Neural progenitor cell (in vitro differentiated cells): ENCODE measurements around the gene ANLN.

Source experiments
- CTCF ChIP-seq: fragments of 200-600 bp; sonication (generic); IDR thresholded peaks from 2 replicates; pipeline ENCODE4 v1.5.1; 2017; ENCODE audit warnings: antibody characterized with exemption, mild to moderate bottlenecking
- EZH2phosphoT487 ChIP-seq: fragments of 200-600 bp; sonication (generic); IDR thresholded peaks from 2 replicates; pipeline ENCODE4 v1.6.1; 2017; ENCODE audit warnings: antibody characterized with exemption

DNA sequence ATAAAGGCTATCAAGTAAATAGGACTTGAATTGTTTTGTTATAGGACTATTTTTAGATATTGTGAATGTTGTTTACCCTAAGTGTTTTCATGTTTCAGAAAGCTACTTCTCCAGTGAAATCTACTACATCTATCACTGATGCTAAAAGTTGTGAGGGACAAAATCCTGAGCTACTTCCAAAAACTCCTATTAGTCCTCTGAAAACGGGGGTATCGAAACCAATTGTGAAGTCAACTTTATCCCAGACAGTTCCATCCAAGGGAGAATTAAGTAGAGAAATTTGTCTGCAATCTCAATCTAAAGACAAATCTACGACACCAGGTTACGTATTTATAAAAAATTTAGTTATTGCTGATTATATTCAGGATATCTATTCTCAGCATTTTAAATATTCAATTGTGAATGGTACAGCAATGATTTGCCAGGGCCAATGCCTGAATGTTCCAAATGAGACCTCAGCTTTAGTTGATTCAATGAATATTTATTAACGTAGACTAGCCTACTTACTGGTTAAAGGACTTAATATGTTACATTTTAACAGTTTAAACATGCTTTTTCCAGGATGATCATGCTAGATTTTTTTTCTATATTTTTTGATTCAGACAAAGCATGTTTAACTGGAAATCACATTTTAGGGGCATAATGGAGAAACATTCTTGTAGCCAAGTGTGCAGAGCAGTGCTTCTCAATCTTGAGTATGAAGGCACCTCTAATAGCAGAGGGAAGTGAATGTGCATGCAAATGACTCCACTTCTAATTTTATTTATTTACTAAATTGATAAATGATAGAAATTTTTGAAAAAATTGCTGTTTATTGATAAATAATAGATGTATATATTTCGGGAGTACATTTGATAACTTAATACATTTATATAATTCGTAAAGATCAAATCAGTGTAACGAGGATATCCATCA, 18.2 kb downstream of the ANLN start:
- no peak for TF ChIP-seq CTCF
- TF ChIP-seq EZH2phosphoT487 = no peak
